AG04450 (cell line): ENCODE data around the gene KRT9. TPM values are rescaled to one million over a fixed set of nuclear protein-coding genes. Genes with fewer than 3 reads are reported as not detected.
"Not testable (repeated sequence)": the region's sequence is repeated elsewhere in the genome, so short reads cannot be mapped to it uniquely, and the experiment has no call there.

Experiments
- CTCF ChIA-PET: fragments of 300-600, 350-600 bp; formaldehyde crosslinking; extraction: SDS; loops from one replicate; lab custom pipeline; 2022; ENCODE audit warnings: antibody characterized with exemption, inconsistent platforms; lab: Charles Lee
- POLR2A ChIA-PET: fragments of 350-600 bp; formaldehyde crosslinking; extraction: SDS; loops from one replicate; lab custom pipeline; 2021; ENCODE audit warnings: antibody characterized with exemption, inconsistent platforms; lab: Yijun Ruan, JAX
- DNase-seq: peaks from one replicate; pipeline ENCODE4 v3.0.0-alpha.2; 2011; ENCODE audit warnings: low read depth, low spot score
- H3K27ac ChIP-seq: one replicate; pipeline ENCODE4 v1.5.1; 2012; ENCODE audit warnings: low read depth, low read length, control low read depth
- H3K27me3 ChIP-seq: one replicate; pipeline ENCODE4 v1.6.0; 2012; ENCODE audit warnings: low read length; ENCODE audit not compliant: control insufficient read depth, insufficient read depth
- H3K4me3 ChIP-seq: 2 replicates; pipeline ENCODE4 v1.5.1; 2011; ENCODE audit warnings: mild to moderate bottlenecking, low read depth, low read length, control low read depth
- H3K9me3 ChIP-seq: 2 replicates; pipeline ENCODE4 v1.5.1; 2012; ENCODE audit warnings: low read length; ENCODE audit not compliant: control insufficient read depth, insufficient read depth
- polyA plus RNA-seq: library from polyadenylated mRNA; depleted of rRNA; stranded (reverse); fragments of >200 nt; gene quantifications from 2 replicates; pipeline ENCODE4 v1.2.3, GENCODE V29; 2011
- TF ChIP-seq, protein P1 (sequence below): IDR thresholded peaks from 2 replicates; pipeline ENCODE4 v1.5.1; 2011; ENCODE audit warnings: low read depth, low read length, control low read depth, inconsistent platforms

KRT9 gene
- polyA plus RNA-seq, 1 experiment: not detected

DNA sequence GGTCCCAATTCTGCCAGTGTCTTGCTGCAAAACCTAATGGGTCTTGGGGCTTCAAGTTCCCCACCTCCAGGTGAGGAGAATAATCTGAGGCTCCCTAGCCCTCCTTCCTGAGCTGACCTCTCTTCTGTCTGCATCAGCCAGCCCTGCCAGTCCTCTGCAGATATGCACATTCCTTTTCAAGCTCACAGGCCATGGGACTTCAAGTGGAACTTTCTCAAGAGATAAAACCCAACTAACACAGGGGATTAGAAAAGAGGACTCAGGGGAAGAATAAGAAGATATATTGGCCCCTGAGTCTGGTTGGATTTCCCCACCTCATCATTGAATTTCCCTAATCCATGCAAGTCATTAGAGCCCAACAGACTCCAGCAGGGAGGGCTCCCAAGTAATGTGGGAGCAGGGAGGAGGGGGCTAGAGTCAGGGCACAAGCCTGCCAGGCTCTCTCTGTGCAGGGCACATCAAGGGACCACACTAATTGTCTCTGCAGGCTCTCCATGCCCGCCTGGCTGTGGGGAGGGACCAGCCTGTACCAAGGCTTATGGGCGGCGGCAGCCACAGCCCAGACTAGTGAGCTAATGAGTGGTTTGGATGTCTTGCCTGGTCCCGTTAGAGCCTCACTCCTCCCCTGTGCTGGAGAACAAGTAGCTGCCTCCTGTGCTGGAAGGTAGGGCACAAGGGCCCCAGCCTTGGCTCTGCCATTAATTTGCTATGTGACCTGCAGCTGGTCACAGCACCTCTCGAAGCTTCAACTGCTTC lies 13.6 kb upstream of the KRT9 start:
- Histone ChIP-seq H3K27ac (no peak overlapping the region), H3K9me3 (no peaks in the 10 kb centered on the region), H3K27me3 (peaks cover 16% of the 10 kb centered on the region), H3K4me3 (no peak overlapping the region)
- POLR2A ChIA-PET: no interaction called here
- no peak for DNase-seq
- TF ChIP-seq, protein P1, sequence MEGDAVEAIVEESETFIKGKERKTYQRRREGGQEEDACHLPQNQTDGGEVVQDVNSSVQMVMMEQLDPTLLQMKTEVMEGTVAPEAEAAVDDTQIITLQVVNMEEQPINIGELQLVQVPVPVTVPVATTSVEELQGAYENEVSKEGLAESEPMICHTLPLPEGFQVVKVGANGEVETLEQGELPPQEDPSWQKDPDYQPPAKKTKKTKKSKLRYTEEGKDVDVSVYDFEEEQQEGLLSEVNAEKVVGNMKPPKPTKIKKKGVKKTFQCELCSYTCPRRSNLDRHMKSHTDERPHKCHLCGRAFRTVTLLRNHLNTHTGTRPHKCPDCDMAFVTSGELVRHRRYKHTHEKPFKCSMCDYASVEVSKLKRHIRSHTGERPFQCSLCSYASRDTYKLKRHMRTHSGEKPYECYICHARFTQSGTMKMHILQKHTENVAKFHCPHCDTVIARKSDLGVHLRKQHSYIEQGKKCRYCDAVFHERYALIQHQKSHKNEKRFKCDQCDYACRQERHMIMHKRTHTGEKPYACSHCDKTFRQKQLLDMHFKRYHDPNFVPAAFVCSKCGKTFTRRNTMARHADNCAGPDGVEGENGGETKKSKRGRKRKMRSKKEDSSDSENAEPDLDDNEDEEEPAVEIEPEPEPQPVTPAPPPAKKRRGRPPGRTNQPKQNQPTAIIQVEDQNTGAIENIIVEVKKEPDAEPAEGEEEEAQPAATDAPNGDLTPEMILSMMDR: no peak
- CTCF ChIA-PET: interaction anchor here (1.2 kb wide), 1 partner anchor 37 kb away, joined by 3 read pairs; no protein-coding TSS in a partner anchor

DNA sequence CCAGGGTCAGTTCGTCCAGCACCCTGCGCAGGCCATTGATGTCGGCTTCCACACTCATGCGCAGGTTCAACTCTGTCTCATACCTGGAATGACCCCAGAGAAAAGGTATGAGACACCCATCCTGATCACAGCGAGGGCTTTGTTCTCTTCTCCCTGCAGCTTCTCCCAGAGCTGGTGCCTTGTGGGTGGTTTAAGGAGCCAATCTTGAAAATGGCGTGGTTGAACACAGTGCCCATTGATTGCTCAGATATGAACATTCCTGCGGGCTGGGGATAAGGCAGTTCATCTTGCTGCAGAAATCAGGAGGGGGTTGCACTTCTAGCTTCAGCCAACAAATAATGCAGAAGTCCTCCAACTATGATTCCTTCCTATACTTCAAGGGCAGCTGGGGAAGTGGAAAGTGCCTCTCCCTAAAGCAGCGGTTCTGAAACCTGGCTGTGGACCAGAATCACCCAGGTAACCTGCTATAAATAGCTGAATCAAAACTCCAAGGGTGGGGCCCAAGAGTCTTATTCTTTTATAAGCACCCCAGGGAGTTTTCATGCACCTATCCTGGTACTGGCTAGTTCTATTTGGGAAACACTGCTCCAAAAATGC lies 12.6 kb upstream of the KRT9 start:
- DNase-seq, POLR2A ChIA-PET, CTCF ChIA-PET, H3K9me3 ChIP-seq, H3K27ac ChIP-seq, H3K4me3 ChIP-seq: not testable (repeated sequence)
- H3K27me3 ChIP-seq: peaks cover 19% of the 10 kb centered on the region

DNA sequence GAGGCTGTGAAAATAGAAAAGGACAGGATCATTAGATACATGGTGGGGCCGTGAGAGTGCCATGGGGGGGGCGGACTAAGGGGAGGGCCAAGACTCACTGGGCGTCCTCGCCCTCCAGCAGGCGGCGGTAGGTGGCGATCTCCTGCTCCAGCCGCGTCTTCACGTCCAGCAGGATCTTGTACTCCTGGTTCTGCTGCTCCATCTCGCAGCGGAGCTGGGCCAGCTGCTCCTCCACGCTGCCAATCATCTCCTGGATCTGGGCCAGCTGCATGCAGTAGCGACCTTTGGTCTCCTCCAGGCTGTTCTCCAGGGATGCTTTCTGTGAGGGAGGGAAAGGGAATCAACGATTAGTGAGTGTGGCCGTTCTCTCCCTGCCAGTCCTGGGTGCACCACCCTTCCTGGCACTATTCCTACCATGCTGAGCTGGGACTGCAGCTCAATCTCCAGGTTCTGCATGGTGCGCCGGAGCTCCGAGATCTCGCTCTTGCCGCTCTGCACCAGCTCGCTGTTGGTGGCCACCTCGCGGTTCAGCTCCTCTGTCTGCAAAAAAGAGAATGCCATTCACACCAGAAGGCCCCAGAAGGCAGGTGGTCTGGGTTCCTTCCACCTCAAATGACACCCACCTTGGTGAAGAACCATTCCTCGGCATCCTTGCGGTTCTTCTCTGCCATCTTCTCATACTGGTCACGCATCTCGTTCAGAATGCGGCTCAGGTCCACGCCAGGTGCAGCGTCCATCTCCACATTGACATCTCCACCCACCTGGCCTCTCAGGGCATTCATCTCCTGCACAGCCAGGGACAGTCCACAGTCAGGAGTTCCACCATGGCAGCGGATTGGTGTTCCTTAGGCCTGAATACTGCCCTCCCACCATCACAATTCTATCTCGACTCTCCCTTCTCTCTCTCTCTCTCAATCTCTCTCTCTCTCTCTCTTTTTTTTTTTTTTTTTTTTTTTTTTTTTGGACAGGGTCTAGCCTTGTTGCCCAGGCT lies 11.6 kb upstream of the KRT9 start:
- H3K27ac ChIP-seq: no peak overlapping the region
- H3K9me3 ChIP-seq: no peaks in the 10 kb centered on the region; the same call in 1 of the 2 replicates
- no peak for DNase-seq
- no peak overlapping the region for H3K4me3 ChIP-seq
- TF ChIP-seq, protein P1: no peak
- ChIA-PET CTCF (interaction anchor here (1.4 to 2.2 kb wide), 2 partner anchors 11 to 35 kb away, joined by 3 to 6 read pairs; no protein-coding TSS in a partner anchor), POLR2A (no interaction called here)
- peaks cover 24% of the 10 kb centered on the region for H3K27me3 ChIP-seq

DNA sequence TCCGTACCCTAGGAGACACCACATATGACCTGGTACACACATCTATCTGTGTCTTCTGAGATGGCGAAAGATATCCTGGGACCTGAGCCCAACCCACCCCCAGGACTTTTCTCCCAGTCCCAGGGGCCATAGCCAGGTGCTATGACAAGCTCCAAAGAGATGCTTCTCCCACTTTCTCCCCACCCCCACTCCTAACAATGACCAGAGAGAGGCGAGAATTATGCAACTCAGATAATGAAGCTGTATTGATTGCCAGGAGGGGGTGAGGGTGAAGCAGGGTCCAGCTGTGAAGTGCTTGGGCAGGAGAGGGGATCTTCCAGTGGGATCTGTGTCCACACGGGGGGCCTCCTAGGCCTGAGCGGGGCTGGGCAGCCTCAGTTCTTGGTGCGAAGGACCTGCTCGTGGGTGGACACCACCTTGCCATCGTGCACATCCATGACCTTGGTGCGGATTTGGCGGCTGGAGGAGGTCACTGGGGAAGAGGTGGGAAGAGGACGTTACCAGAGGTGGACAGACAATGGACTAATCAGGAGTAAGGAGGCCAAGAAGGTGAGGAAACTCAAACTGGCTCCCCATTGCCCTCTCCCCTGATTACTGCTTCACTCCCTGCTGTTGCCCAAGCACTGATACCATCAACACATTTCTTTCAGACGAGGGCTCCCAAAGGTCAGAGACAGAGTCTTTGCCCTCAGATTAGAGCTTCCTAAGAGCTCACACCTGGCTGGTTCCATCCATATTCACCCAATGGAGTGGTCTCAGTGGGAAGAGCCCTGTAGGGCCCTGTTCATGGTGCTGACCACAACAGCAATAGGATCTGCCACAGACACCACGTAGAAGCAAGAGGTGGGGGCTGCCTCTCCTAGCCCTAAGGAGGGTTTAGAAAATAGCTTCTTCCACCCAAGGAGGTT lies 10.5 kb upstream of the KRT9 start:
- CTCF ChIA-PET: interaction anchor here (0.6 to 2.2 kb wide), 4 partner anchors 12 to 95 kb away, joined by 3 to 6 read pairs (median 3); no protein-coding TSS in a partner anchor
- H3K27ac ChIP-seq, H3K9me3 ChIP-seq, DNase-seq, H3K4me3 ChIP-seq, POLR2A ChIA-PET: not testable (repeated sequence)
- H3K27me3 ChIP-seq: peaks cover 28% of the 10 kb centered on the region

DNA sequence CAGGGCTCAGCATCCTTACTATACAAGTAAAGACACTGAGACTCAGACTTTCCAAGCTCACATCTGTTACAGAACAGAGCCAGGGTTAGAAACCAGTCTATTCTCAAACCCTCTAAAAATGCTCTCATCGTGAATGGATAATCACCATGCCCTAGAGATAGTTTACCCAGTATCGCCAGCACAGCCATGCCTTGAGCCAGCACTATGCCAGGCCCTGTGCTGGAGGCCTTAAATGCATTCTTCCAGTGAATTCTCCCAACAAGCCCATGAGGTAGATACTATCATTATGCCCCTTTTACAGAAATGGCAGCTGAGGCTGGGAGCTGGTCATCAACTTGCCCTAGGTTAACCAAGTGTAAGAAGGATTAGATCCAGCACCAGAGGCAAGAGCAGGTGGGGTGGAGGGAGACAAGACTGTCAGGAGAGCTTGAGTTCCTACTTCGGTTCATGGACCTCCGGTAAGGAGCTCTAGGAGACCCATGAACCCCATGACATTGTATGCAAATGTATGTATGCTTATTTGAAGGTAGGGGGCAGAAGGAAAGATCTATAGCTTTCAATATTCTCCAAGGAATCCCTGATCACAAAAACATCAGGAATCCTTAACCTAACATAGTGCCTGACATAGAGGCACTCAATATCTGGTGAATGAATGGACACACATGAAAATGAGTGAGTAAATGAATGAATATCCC lies 9.7 kb upstream of the KRT9 start:
- ChIA-PET POLR2A (no interaction called here), CTCF (interaction anchor here (0.8 to 2.2 kb wide), 2 partner anchors 33 to 67 kb away, joined by 6 to 8 read pairs; no protein-coding TSS in a partner anchor)
- no peak overlapping the region for H3K27ac ChIP-seq
- H3K27me3 ChIP-seq: peaks cover 32% of the 10 kb centered on the region
- H3K9me3 ChIP-seq: no peaks in the 10 kb centered on the region; the same call in 1 of the 2 replicates
- DNase-seq: no peak
- H3K4me3 ChIP-seq: no peak overlapping the region
- TF ChIP-seq, protein P1: no peak
